MM.1S (cell line): Measurements from ENCODE around the gene LMF1.

Experiments used
- DNase-seq: peaks from one replicate; pipeline ENCODE4 v3.0.0-alpha.2; 2015
- H2AFZ ChIP-seq: fragments of 300-600 bp; sonication (generic); 2 replicates; pipeline ENCODE4 v1.6.0; 2016; ENCODE audit warnings: antibody characterized with exemption, low read length
- H3F3A ChIP-seq: fragments of 300-600 bp; sonication (generic); 2 replicates; pipeline ENCODE4 v1.6.1; 2016; ENCODE audit warnings: mild to moderate bottlenecking, antibody characterized with exemption, low read length, moderate library complexity, mixed read lengths; ENCODE audit not compliant: insufficient read depth
- H3K27ac ChIP-seq: fragments of 300-600 bp; sonication (generic); 2 replicates; pipeline ENCODE4 v1.5.1; 2016; ENCODE audit warnings: mild to moderate bottlenecking, low read length
- H3K27me3 ChIP-seq: fragments of 300-600 bp; sonication (generic); replicated peaks from 2 replicates; pipeline ENCODE4 v1.6.0; 2016; ENCODE audit warnings: low read length; ENCODE audit not compliant: insufficient read depth
- H3K36me3 ChIP-seq: fragments of 300-600 bp; sonication (generic); replicated peaks from 2 replicates; pipeline ENCODE4 v1.6.1; 2016; ENCODE audit warnings: mild to moderate bottlenecking, low read length, mixed read lengths; ENCODE audit not compliant: insufficient read depth
- H3K4me1 ChIP-seq: fragments of 300-600 bp; sonication (generic); 2 replicates; pipeline ENCODE4 v1.6.1; 2016; ENCODE audit warnings: low read length, mixed read lengths
- H3K4me2 ChIP-seq: fragments of 300-600 bp; sonication (generic); 2 replicates; pipeline ENCODE4 v1.6.0; 2016; ENCODE audit warnings: low read depth, low read length
- H3K4me3 ChIP-seq: fragments of 300-600 bp; sonication (generic); 2 replicates; pipeline ENCODE4 v1.5.1; 2016; ENCODE audit warnings: low read length, mixed read lengths
- H3K79me2 ChIP-seq: fragments of 300-600 bp; sonication (generic); 2 replicates; pipeline ENCODE4 v1.6.1; 2016; ENCODE audit warnings: mixed run types, low read length, mixed read lengths
- H3K9ac ChIP-seq: fragments of 300-600 bp; sonication (generic); 2 replicates; pipeline ENCODE4 v1.6.1; 2016; ENCODE audit warnings: low read length, mixed read lengths
- H3K9me2 ChIP-seq: fragments of 300-600 bp; sonication (generic); replicated peaks from 2 replicates; pipeline ENCODE4 v1.6.1; 2016; ENCODE audit warnings: mild to moderate bottlenecking, low read length, mixed read lengths; ENCODE audit not compliant: insufficient read depth
- H3K9me3 ChIP-seq: fragments of 300-600 bp; sonication (generic); replicated peaks from 2 replicates; pipeline ENCODE4 v1.6.1; 2016; ENCODE audit warnings: mild to moderate bottlenecking, low read length, mixed read lengths; ENCODE audit not compliant: insufficient read depth
- H4K20me1 ChIP-seq: fragments of 300-600 bp; sonication (generic); 2 replicates; pipeline ENCODE4 v1.6.1; 2016; ENCODE audit warnings: mild to moderate bottlenecking, low read length, moderate library complexity, mixed read lengths; ENCODE audit not compliant: insufficient read depth
- EZH2 ChIP-seq: fragments of 300-600 bp; sonication (generic); optimal IDR thresholded peaks from 2 replicates; pipeline ENCODE3; 2017; ENCODE audit warnings: low read depth, mild to moderate bottlenecking, antibody characterized with exemption, low read length, mixed read lengths
- EZH2phosphoT487 ChIP-seq: fragments of 300-600 bp; sonication (generic); IDR thresholded peaks from 2 replicates; pipeline ENCODE4 v1.6.1; 2018; ENCODE audit warnings: antibody characterized with exemption, low read length
- TF ChIP-seq, protein P1 (sequence below): fragments of 300-600 bp; sonication (generic); IDR thresholded peaks from 2 replicates; pipeline ENCODE4 v1.5.1; 2016; ENCODE audit warnings: antibody characterized with exemption, low read length, mixed read lengths

The LMF1 gene

DNA sequence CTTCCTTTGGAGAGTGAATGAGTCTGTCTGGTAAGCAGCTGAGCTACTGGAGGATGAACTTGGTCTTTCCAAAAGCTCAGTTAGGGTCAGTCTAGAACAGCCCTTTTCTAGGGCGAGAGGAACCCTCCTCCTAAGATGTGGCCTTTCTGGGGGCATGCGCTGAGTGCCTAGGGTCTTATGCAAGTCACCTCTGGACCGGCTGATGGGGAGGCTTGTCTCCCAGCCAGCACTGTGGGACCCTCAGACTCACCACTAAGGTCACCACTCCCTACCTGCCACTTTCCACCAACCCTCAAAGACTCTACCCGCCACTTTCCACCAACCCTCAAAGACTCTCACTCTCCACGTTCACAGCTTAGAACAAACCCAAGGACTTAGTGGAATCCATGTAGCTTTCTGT, 26.8 kb downstream of the LMF1 start:
- no peak overlapping the region for H3K9ac ChIP-seq
- DNase-seq: no peak
- no peaks in the 10 kb centered on the region for H4K20me1 ChIP-seq
- no peak overlapping the region for H3K4me3 ChIP-seq
- H3K27ac ChIP-seq: no peak overlapping the region
- no peaks in the 10 kb centered on the region for H3K36me3 ChIP-seq
- H3K4me1 ChIP-seq: no peaks in the 10 kb centered on the region
- H3K4me2 ChIP-seq: no peak overlapping the region
- peaks cover 49% of the 10 kb centered on the region for H3K27me3 ChIP-seq
- H3K9me2 ChIP-seq: no peaks in the 10 kb centered on the region
- H2AFZ ChIP-seq: no peak overlapping the region
- H3F3A ChIP-seq: no peaks in the 10 kb centered on the region
- no peaks in the 10 kb centered on the region for H3K79me2 ChIP-seq
- TF ChIP-seq EZH2 (no peak), EZH2phosphoT487 (no peak)
- TF ChIP-seq, protein P1, sequence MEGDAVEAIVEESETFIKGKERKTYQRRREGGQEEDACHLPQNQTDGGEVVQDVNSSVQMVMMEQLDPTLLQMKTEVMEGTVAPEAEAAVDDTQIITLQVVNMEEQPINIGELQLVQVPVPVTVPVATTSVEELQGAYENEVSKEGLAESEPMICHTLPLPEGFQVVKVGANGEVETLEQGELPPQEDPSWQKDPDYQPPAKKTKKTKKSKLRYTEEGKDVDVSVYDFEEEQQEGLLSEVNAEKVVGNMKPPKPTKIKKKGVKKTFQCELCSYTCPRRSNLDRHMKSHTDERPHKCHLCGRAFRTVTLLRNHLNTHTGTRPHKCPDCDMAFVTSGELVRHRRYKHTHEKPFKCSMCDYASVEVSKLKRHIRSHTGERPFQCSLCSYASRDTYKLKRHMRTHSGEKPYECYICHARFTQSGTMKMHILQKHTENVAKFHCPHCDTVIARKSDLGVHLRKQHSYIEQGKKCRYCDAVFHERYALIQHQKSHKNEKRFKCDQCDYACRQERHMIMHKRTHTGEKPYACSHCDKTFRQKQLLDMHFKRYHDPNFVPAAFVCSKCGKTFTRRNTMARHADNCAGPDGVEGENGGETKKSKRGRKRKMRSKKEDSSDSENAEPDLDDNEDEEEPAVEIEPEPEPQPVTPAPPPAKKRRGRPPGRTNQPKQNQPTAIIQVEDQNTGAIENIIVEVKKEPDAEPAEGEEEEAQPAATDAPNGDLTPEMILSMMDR: no peak
- H3K9me3 ChIP-seq: no peaks in the 10 kb centered on the region

DNA sequence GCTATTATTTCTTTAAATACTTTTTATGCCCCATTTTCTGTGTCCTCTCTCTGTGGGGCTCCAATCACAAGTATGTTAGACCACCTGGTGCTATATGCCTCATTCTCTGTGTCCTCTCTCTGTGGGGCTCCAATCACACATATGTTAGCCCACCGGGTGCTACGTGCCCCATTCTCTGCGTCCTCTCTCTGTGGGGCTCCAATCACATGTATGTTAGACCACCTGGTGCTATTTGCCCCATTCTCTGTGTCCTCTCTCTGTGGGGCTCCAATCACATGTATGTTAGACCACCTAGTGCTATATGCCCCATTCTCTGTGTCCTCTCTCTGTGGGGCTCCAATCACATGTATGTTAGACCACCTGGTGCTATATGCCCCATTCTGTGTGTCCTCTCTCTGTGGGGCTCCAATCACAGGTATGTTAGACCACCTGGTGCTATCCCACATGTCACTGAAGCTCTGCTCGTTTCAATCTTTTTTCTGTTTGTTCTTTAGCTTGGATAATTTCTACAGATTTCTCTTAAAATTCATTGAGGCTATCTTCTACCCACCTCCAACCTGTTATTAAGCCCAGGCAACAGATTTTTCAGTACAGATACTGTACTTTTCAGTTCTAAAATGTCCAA, 28.2 kb downstream of the LMF1 start:
- peaks cover 63% of the 10 kb centered on the region for H3K27me3 ChIP-seq
- H3K4me1 ChIP-seq: no peaks in the 10 kb centered on the region
- no peak for TF ChIP-seq EZH2phosphoT487
- no peaks in the 10 kb centered on the region for H4K20me1 ChIP-seq
- H3F3A ChIP-seq: no peaks in the 10 kb centered on the region
- no peak overlapping the region for H3K4me3 ChIP-seq
- no peak overlapping the region for H3K9ac ChIP-seq
- no peak overlapping the region for H2AFZ ChIP-seq
- H3K27ac ChIP-seq: no peak overlapping the region
- H3K4me2 ChIP-seq: no peak overlapping the region
- H3K36me3 ChIP-seq: no peaks in the 10 kb centered on the region
- no peaks in the 10 kb centered on the region for H3K79me2 ChIP-seq
- DNase-seq: no peak
- H3K9me2 ChIP-seq: no peaks in the 10 kb centered on the region
- no peaks in the 10 kb centered on the region for H3K9me3 ChIP-seq

DNA sequence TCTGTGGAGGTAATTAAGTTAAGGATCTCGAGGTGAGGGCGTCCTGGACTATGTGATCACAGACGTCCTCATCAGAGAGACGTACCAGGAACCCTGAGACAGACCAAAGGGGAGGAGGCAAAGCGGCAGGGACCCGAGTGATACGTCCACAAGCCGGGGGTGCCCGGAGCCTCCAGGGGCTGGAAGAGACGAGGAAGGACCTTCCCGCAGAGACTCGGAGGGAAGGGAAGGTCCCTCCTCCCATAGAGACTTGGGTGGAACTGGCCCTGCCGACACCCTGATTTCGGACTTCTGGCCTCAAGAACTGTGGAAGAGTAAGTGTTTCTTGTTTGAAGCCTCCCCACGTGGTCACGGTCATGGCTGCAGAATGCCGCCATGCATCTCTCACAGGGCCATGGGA, 30.8 kb downstream of the LMF1 start:
- Histone ChIP-seq H3K4me1 (no peaks in the 10 kb centered on the region), H3F3A (no peaks in the 10 kb centered on the region), H3K9me2 (no peaks in the 10 kb centered on the region), H3K9ac (no peak overlapping the region), H3K9me3 (no peaks in the 10 kb centered on the region), H3K27me3 (peaks cover 77% of the 10 kb centered on the region), H3K36me3 (no peaks in the 10 kb centered on the region), H2AFZ (no peak overlapping the region), H3K27ac (no peak overlapping the region), H3K4me2 (no peak overlapping the region), H3K4me3 (no peak overlapping the region), H4K20me1 (no peaks in the 10 kb centered on the region), H3K79me2 (no peaks in the 10 kb centered on the region)
- no peak for TF ChIP-seq EZH2phosphoT487
- no peak for TF ChIP-seq EZH2
- TF ChIP-seq, protein P1: no peak
- no peak for DNase-seq

DNA sequence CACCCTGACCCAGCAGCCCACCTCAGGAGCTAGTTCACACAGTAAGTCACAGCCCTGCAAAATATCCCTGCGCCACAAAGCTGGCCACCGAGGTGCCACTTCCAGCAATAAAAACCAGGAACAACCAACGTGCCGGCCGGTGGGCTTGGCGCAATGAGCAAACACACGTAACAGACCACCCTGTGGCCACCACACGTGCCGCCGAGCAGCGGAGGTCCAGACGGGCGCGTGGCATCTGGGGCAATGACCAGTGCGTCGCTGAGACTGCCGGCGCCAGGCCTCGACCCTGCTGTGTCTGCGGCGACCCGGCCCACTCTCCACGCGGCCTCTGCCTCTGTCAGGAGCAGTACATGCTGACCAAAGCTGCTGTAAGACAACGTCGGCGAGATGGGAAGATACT, 31.5 kb downstream of the LMF1 start:
- Histone ChIP-seq H3K27me3 (peaks cover 84% of the 10 kb centered on the region), H4K20me1 (no peaks in the 10 kb centered on the region), H3K9me2 (no peaks in the 10 kb centered on the region), H3K4me3 (no peak overlapping the region), H3F3A (no peaks in the 10 kb centered on the region), H3K4me2 (no peak overlapping the region), H2AFZ (no peak overlapping the region), H3K79me2 (no peaks in the 10 kb centered on the region), H3K9me3 (no peaks in the 10 kb centered on the region), H3K27ac (no peak overlapping the region), H3K9ac (no peak overlapping the region), H3K4me1 (no peaks in the 10 kb centered on the region), H3K36me3 (no peaks in the 10 kb centered on the region)
- DNase-seq: no peak
- TF ChIP-seq EZH2phosphoT487 (no peak), EZH2 (no peak)
- TF ChIP-seq, protein P1: no peak
